A673 (cell line): ENCODE measurements around the gene CACNG4. TPM values are rescaled to one million over a fixed set of nuclear protein-coding genes. Genes with fewer than 3 reads are reported as not detected.

Experiments used
- BruUV-seq: library from RNA; stranded (reverse); fragments of 400-500 nt; replicated peaks from 2 replicates; lab custom pipeline; 2021; lab: Mats Ljungman, UMichigan
- CTCF ChIA-PET: fragments of 300-600 bp; sonication (Branson Sonifier 250); formaldehyde crosslinking; loops from one replicate; lab custom pipeline; 2022; ENCODE audit warnings: antibody characterized with exemption; lab: Charles Lee
- POLR2A ChIA-PET: fragments of 300-600 bp; sonication (Branson Sonifier 250); formaldehyde crosslinking; loops from one replicate; lab custom pipeline; 2022; ENCODE audit warnings: antibody characterized with exemption; ENCODE audit not compliant: low non-redundant PET; lab: Charles Lee
- DNase-seq: peaks from one replicate; pipeline ENCODE4 v3.0.0-alpha.2; 2015; ENCODE audit warnings: low spot score
- H3K27ac ChIP-seq: fragments of 200-600 bp; sonication (generic); 2 replicates; pipeline ENCODE4 v1.5.1; 2016; ENCODE audit warnings: mixed run types, low read depth, mild to moderate bottlenecking, mixed read lengths, antibody characterized with exemption, low read length; ENCODE audit not compliant: poor library complexity, severe bottlenecking
- H3K27me3 ChIP-seq: fragments of 200-600 bp; sonication (generic); replicated peaks from 2 replicates; pipeline ENCODE4 v1.6.1; 2017; ENCODE audit warnings: mixed run types, low read depth, mild to moderate bottlenecking, mixed read lengths, antibody characterized with exemption, low read length; ENCODE audit not compliant: insufficient read depth, poor library complexity
- H3K36me3 ChIP-seq: fragments of 200-600 bp; sonication (generic); 2 replicates; pipeline ENCODE4 v1.6.1; 2016; ENCODE audit warnings: mixed run types, mild to moderate bottlenecking, mixed read lengths, antibody characterized with exemption, low read length; ENCODE audit not compliant: insufficient read depth, poor library complexity, severe bottlenecking
- H3K4me1 ChIP-seq: fragments of 200-600 bp; sonication (generic); 2 replicates; pipeline ENCODE4 v1.6.1; 2017; ENCODE audit warnings: mixed run types, mild to moderate bottlenecking, mixed read lengths, antibody characterized with exemption, low read length; ENCODE audit not compliant: insufficient read depth, poor library complexity, severe bottlenecking
- H3K4me3 ChIP-seq: fragments of 200-600 bp; sonication (generic); 2 replicates; pipeline ENCODE4 v1.5.1; 2016; ENCODE audit warnings: low read depth, mixed run types, mild to moderate bottlenecking, mixed read lengths, low read length; ENCODE audit not compliant: poor library complexity, severe bottlenecking
- H3K9me3 ChIP-seq: fragments of 200-600 bp; sonication (generic); 2 replicates; pipeline ENCODE4 v1.6.1; 2016; ENCODE audit warnings: mixed run types, low read depth, mild to moderate bottlenecking, mixed read lengths, antibody characterized with exemption, low read length; ENCODE audit not compliant: poor library complexity, severe bottlenecking
- EZH2 ChIP-seq: fragments of 200-600 bp; sonication (generic); IDR thresholded peaks from 2 replicates; pipeline ENCODE4 v1.6.1; 2017; ENCODE audit warnings: borderline replicate concordance, low read depth, mild to moderate bottlenecking, mixed read lengths, antibody characterized with exemption, low read length; ENCODE audit not compliant: poor library complexity, severe bottlenecking
- intact Hi-C: fragments of 100-400 bp; cut with micrococcal nuclease; formaldehyde crosslinking; loops from one replicate; pipeline ENCODE4 v1.10.0; 2022; ENCODE audit not compliant: unreplicated experiment
- total RNA-seq: library from RNA; stranded (reverse); gene quantifications from 2 replicates; pipeline ENCODE4 v1.2.3, GENCODE V29; 2021
- TF ChIP-seq, protein P1 (sequence below): fragments of 300-800, 200-600 bp; sonication (generic); conservative IDR thresholded peaks from 2 replicates; pipeline ENCODE4 v1.5.1; 2017; ENCODE audit warnings: low read depth, mild to moderate bottlenecking, antibody characterized with exemption, low read length, moderate library complexity, mixed read lengths

CACNG4 gene
- total RNA-seq, 1 experiment from 2014 or later: 9.7 TPM

DNA sequence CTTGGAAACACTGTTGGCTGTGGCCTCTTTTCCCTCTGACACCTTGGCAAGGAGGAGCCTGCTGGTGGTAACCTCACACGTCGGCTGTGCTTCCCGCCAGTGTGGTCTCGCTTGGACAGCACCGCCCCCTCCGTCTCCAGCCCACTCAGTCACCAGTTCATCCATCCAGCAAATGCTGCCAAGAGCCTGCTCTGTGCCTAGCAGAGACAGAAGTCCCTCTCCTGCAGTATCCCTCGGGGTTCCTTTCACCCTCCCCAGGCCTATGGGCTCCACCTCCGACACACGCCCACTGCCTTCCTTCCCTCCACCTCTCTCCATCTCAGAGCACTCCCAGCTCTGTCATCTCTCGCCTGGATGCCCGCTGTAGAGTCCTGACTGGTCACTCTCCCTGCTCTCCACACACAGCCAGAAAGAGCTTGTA, 12.3 kb downstream of the CACNG4 start:
- DNase-seq: no peak
- H3K27ac ChIP-seq: no peak overlapping the region
- POLR2A ChIA-PET: no interaction called here
- no peaks in the 10 kb centered on the region for H3K27me3 ChIP-seq
- H3K9me3 ChIP-seq: no peaks in the 10 kb centered on the region
- intact Hi-C loops: loop anchor here (5.0 to 10.0 kb wide), 2 partner anchors 69 to 252 kb away; no protein-coding TSS in a partner anchor
- no peaks in the 10 kb centered on the region for H3K36me3 ChIP-seq
- H3K4me1 ChIP-seq: no peaks in the 10 kb centered on the region
- TF ChIP-seq, protein P1, sequence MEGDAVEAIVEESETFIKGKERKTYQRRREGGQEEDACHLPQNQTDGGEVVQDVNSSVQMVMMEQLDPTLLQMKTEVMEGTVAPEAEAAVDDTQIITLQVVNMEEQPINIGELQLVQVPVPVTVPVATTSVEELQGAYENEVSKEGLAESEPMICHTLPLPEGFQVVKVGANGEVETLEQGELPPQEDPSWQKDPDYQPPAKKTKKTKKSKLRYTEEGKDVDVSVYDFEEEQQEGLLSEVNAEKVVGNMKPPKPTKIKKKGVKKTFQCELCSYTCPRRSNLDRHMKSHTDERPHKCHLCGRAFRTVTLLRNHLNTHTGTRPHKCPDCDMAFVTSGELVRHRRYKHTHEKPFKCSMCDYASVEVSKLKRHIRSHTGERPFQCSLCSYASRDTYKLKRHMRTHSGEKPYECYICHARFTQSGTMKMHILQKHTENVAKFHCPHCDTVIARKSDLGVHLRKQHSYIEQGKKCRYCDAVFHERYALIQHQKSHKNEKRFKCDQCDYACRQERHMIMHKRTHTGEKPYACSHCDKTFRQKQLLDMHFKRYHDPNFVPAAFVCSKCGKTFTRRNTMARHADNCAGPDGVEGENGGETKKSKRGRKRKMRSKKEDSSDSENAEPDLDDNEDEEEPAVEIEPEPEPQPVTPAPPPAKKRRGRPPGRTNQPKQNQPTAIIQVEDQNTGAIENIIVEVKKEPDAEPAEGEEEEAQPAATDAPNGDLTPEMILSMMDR: no peak
- TF ChIP-seq EZH2: no peak
- no peak overlapping the region for H3K4me3 ChIP-seq
- CTCF ChIA-PET: no interaction called here
- BruUV-seq: no TSS peak

GRCh38 chr17:66978514-66979061, 14.1 kb downstream of the CACNG4 start:
- H3K9me3 ChIP-seq: no peaks in the 10 kb centered on the region
- DNase-seq: no peak
- H3K27me3 ChIP-seq: no peaks in the 10 kb centered on the region
- H3K36me3 ChIP-seq: no peaks in the 10 kb centered on the region
- no peak overlapping the region for H3K4me3 ChIP-seq
- no TSS peak for BruUV-seq
- ChIA-PET POLR2A (no interaction called here), CTCF (no interaction called here)
- H3K27ac ChIP-seq: no peak overlapping the region
- no peaks in the 10 kb centered on the region for H3K4me1 ChIP-seq
- TF ChIP-seq, protein P1: no peak
- no peak for TF ChIP-seq EZH2
- intact Hi-C loops: loop anchor here (5.0 to 10.0 kb wide), 2 partner anchors 71 to 254 kb away; no protein-coding TSS in a partner anchor

- ChIA-PET CTCF (no interaction called here), POLR2A (no interaction called here)
- no TSS peak for BruUV-seq
- Histone ChIP-seq H3K36me3 (no peaks in the 10 kb centered on the region), H3K27me3 (no peaks in the 10 kb centered on the region), H3K27ac (no peak overlapping the region), H3K4me3 (no peak overlapping the region), H3K9me3 (no peaks in the 10 kb centered on the region), H3K4me1 (no peaks in the 10 kb centered on the region)
- no peak for DNase-seq
- no peak for TF ChIP-seq EZH2
- TF ChIP-seq, protein P1: no peak
- intact Hi-C loops: loop anchor here (5.0 kb wide), 1 partner anchor 41 kb away; no protein-coding TSS in a partner anchor
Observed at GRCh38 chr17:66980896-66981295, 16.4 kb downstream of the CACNG4 start.
